H54 (cell line): Measurements from ENCODE around the gene CARD14.
A peak's percentile ranks its signal among the peaks of the same experiment; 100 is the strongest.

Experiments
- DNase-seq: peaks from one replicate; pipeline ENCODE4 v3.0.0; 2011; ENCODE audit warnings: low spot score, mixed read lengths; ENCODE audit not compliant: insufficient read length
- FAIRE-seq: peaks from 3 replicates; lab custom pipeline; 2011; peaks lifted over from hg19 to GRCh38; lab: Jason Lieb, UNC
- POLR2A ChIP-seq: IDR thresholded peaks from 2 replicates; pipeline ENCODE4 v1.6.1; 2011; ENCODE audit warnings: low read depth, mild to moderate bottlenecking, low read length

Gene CARD14

DNA sequence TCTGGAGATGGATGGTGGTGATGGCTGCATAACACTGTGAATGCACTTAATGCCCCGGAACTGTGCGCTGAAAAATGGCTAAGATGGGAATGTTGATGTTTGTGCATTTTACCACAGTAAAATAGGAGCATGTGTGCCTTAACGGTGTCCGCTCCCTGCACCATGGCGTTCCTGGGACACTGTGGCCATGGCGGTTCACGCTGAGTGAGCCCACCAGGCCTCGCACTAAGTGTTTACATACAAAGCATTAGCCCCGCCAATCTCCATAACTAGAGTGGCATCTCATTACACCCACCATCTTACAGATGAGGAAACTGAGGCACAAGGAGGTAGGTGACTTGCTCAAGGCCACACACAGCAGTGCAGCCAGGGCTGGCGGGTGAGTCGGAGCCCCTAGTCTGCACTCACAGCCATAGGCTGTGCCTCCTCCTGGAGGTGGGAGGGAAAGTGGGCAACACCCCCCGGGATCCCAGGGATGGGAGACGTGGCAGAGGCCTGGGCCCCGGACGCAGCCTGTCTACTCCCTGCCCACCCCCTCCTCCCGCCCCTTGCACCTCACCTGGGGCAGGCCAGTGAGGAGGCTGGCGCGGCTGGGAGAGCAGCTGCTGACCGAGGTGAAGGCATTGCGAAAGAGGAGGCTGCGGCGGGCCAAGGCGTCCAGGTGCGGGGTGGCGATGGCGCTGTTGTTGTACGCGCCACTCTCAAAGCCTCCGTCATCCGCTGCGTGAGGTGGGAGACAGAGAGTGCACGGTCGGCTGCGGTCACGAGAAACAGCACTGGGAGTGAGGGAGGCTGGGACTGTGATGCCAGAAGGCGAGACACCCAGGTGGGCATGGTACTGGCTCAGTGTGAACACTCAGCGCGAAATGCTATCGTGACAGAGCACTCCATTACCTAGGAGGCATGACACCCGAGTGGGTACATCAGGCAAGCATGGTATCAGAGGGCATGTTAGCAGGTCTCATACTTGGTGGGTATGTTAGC, 46.9 kb downstream of the CARD14 start:
- no peak for TF ChIP-seq POLR2A
- DNase-seq (no peak), FAIRE-seq (no peak)

GRCh38 chr17:80217703-80218362, 48.0 kb downstream of the CARD14 start:
- DNase-seq (no peak), FAIRE-seq (no peak)
- no peak for TF ChIP-seq POLR2A

- no peak for DNase-seq
- no peak for FAIRE-seq
Observed at GRCh38 chr17:80218391-80218790, 48.6 kb downstream of the CARD14 start.

GRCh38 chr17:80219013-80219762, 49.4 kb downstream of the CARD14 start:
- TF ChIP-seq POLR2A, result no peak
- FAIRE-seq, result no peak
- DNase-seq, result peak; percentile 91

More at GRCh38 chr17:80218391-80218790, 48.6 kb downstream of the CARD14 start:
- no peak for TF ChIP-seq POLR2A

DNA sequence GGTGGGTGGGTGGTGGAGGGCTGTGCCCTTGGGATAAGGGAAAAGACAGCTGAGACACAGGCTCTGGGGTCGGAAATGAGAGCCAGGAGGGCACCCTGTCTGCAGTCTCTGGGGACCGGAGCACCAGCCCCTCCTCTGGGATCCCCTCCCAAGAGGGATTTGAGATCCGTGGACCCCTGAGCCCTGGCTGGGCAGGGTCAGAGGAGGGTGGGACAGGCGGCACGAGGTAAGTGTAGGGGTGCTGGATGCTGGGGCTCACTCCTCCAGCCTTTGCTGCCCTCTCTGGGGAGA, 49.9 kb downstream of the CARD14 start:
- no peak for FAIRE-seq
- no peak for TF ChIP-seq POLR2A
- DNase-seq, result no peak

GRCh38 chr17:80220054-80220735, 50.4 kb downstream of the CARD14 start, which contains the start of the genes SGSH and SLC26A11:
Gene SGSH (minus strand): TSS chr17:80220333. CDS start chr17:80220313, 20 bp downstream.
Gene SLC26A11 (plus strand): TSS chr17:80220427. CDS start chr17:80221561, 1,134 bp downstream.
- FAIRE-seq, result no peak

DNA sequence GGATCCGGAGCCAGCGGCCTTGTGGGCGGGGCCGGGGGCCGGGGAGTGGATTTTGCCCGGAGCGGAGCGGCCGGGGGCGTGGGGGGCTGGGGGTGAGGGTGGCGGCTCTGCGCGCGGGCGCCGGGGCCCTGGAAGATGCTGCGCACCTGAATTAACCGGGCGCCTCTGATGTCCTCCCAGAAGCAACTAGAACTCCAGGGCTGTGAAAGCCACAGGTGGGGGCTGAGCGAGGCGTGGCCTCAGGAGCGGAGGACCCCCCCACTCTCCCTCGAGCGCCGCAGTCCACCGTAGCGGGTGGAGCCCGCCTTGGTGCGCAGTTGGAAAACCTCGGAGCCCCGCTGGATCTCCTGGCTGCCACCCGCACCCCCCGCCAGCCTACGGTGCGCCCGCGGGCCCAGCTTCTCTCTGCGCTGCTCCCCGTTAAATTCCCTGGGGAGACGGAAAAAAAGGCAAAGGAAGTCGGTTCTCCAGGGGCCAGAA, 50.9 kb downstream of the CARD14 start:
- DNase-seq (no peak), FAIRE-seq (no peak)
- no peak for TF ChIP-seq POLR2A

More at GRCh38 chr17:80220054-80220735, 50.4 kb downstream of the CARD14 start, which contains the start of the genes SGSH and SLC26A11:
- TF ChIP-seq POLR2A, result peak; percentile 59
- peak; percentile 94 for DNase-seq

- no peak for DNase-seq
- FAIRE-seq, result no peak
- no peak for TF ChIP-seq POLR2A
Observed at GRCh38 chr17:80221351-80222105, 51.7 kb downstream of the CARD14 start.

- no peak for FAIRE-seq
- no peak for TF ChIP-seq POLR2A
- no peak for DNase-seq
Observed at GRCh38 chr17:80222376-80223141, 52.7 kb downstream of the CARD14 start.

DNA sequence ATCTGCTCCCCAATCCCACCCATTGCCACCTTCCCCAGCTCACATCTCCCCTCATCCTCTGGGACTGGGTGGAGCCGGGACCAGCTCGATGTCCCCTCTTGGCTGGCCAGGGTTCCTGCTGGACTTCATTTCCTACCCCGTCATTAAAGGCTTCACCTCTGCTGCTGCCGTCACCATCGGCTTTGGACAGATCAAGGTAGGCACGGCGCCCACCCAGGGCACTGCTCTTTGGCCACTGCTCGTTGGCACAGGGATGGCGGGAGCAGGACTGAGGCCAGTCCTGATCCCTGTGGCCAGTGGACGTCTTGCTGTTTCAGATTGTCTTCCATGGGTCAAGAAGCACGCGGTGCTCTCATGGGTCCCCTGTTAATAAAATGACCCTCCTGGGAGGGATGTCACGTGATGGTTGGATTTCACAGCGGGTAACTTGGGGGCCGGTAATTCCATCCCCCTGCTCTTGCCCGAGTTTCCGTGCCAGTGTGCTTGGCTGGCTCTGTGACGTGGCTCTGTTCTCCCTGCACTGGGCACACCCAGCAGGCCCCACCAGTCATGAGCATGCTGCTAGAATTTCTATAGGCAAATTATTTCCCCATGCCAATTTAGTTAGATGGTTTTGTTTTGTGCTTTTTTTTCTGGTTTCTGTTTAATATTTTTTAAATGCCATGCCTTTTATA, 53.4 kb downstream of the CARD14 start:
- FAIRE-seq (no peak), DNase-seq (no peak)
- no peak for TF ChIP-seq POLR2A

DNA sequence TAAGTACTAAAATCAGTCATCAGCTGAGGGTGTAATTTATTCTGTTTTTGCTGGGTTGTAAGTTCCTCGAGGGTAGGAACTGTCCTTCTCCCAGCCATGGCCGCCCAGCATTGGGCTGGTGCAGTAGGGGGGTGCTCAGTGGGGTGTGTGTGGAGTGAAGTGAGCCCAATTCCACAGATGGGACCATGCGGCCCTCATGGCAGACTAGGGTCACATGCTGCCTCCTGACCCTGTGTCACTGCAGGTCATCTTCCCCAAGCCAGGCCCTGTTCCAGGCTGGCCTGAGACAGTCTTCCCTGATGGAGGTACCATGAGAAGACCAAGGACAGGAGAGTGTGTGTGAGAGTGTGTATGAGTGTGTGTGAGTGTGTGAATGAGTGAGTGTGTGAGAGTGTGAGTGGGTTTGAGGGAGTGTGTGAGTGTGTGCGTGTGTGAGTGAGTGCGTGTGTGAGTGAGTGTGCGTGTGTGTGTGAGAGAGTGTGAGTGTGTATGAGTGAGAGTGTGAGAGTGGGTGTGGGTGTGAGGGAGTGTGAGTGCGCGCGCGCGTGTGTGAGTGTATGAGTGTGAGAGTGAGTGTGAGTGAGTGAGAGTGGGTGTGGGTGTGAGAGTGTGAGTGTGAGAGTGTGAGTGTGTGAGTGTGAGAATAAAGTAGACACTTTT, 54.1 kb downstream of the CARD14 start:
- no peak for TF ChIP-seq POLR2A
- no peak for DNase-seq
- no peak for FAIRE-seq
